ENCODE measurements around the gene KDM1A.
"Not testable (repeated sequence)": the region's sequence is repeated elsewhere in the genome, so short reads cannot be mapped to it uniquely, and the experiment has no call there.

The KDM1A gene

GRCh38 chr1:23019094-23019862 is at the start of gene KDM1A:
Gene KDM1A (plus strand): TSS chr1:23019468. CDS start chr1:23019597, 129 bp downstream.
- DNase-seq (ENCODE audit: insufficient read length, low spot score) (peak; percentile 84), FAIRE-seq (peak; percentile 89)

DNA sequence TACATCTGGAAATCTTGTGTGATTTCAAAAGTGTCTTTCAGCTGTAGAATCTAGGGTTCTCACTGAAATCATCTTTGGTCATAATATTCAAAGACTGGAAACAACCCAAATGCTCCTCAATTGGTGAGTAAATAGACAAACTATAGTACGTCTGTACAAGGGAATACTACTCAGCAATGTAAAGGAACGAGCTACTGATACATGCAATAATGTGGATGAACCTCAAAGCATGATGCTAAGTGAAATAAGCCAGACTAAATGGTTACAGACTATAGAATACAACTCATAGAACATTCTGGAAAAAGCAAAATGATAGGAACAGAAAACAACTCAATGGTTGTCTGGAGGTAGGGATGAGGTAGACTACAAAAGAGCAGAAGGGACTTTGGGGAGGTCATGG is 49.2 kb upstream of the KDM1A start:
- DNase-seq (ENCODE audit: insufficient read length, low spot score) = no peak
- FAIRE-seq = no peak

GRCh38 chr1:22971161-22971560 is 48.1 kb upstream of the KDM1A start:
- FAIRE-seq = no peak
- DNase-seq (ENCODE audit: insufficient read length, low spot score) = no peak

GRCh38 chr1:22971611-22972405 is 47.5 kb upstream of the KDM1A start:
- no peak for FAIRE-seq
- no peak for DNase-seq (ENCODE audit: insufficient read length, low spot score)

DNA sequence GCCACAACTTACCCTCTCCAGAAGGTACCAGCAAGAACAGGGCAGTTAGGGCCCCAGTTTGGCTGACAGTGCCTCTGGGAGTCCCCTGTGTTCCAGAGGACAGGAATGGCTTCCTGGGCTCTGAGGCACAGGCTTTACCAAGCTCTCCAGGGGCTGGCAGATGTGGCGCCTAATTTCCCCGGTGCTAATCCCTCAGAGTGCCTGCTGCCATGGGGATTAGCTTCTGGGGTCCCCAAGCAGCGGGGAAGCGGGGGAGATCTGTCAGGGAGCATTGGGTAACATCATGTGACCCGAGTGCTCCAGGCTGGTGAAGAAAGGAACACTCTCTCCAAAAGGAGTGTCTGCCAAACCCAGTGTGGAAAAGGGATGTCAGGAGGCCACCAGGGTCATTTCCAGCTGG is 46.5 kb upstream of the KDM1A start, which contains the start of gene LACTBL1:
LACTBL1 (minus strand) TSS at position 107 of the 400 bp plus-strand sequence. CDS start 550 bp downstream, outside the sequence.
- FAIRE-seq = no peak
- DNase-seq (ENCODE audit: insufficient read length, low spot score) = no peak

DNA sequence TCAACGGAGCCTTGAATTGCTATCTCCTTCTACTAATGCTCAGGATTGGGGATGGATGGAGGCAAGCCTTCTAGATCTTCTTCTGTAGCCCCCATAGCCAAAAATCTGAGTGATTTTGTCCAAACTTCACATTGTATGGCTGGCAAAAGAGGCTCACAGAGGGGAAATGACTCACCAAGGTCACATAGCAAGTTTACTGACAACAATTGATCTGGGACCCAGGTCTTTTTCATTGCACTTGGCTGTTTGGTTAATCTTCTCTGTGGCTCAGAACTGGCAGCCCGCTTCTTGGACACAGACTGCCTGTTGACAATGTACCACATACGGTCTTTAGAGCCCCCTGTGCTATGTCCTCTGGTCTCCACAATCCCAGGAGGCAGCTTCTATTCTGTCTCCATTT is 43.6 kb upstream of the KDM1A start:
- no peak for DNase-seq (ENCODE audit: insufficient read length, low spot score)
- no peak for FAIRE-seq

- FAIRE-seq (no peak), DNase-seq (ENCODE audit: insufficient read length, low spot score) (no peak)
Observed at GRCh38 chr1:22976127-22976460, 43.2 kb upstream of the KDM1A start.

DNA sequence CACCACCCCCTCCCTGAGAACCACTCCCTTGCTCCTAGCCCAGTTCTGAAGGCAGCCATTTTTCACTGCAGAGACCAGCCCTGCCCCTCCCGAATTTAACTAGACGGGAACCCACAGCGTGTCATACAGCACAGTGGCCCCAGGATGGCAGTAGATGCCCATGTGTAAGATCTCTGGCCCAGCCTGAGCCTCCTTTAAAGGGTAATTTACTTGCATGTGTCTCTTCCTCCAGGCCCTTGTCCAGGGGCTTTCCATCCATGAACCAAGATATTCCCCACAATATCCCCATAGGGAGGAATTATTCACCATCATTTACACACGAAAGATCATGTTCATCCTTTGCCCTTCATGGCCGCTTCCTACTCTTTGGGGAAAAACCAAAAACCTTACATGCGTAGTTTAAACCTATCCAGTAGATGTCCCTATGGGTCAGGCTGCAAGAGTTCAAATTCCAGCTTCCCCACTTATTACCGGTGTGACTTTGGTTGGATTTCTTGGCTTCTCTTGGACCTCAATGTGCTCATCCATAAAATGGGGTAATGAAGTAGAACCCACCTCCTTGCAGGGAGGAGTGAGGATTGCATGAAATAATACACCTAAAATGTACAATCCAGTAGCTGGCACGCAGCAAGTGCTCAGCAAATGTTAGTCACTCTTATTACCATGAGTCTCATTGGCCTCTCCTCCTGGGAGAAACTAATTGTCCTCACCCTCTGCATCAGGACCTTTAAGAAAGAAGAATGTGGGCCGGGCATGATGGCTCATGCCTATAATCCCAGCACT is 42.6 kb upstream of the KDM1A start:
- DNase-seq (ENCODE audit: insufficient read length, low spot score) (peak; percentile 56), FAIRE-seq (peak; percentile 88)

GRCh38 chr1:22978299-22978698 is 41.0 kb upstream of the KDM1A start:
- DNase-seq (ENCODE audit: insufficient read length, low spot score) = no peak

DNA sequence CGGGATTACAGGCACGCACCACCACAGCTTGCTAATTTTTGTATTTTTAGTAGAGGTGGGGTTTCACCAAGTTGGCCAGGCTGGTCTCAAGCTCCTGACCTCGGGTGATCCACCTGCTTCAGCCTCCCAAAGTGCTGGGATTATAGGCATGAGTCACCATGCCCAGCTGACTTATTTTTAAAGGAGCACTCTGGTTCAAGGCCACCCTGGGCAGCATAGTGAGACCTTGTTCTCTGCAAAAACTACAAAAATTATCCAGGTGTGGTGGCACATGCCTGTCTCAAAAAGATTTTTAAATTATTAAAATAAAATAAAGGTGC is 38.8 kb upstream of the KDM1A start:
- not testable (repeated sequence) for DNase-seq (ENCODE audit: insufficient read length, low spot score); FAIRE-seq

More at GRCh38 chr1:22978299-22978698, 41.0 kb upstream of the KDM1A start:
- FAIRE-seq = no peak

DNA sequence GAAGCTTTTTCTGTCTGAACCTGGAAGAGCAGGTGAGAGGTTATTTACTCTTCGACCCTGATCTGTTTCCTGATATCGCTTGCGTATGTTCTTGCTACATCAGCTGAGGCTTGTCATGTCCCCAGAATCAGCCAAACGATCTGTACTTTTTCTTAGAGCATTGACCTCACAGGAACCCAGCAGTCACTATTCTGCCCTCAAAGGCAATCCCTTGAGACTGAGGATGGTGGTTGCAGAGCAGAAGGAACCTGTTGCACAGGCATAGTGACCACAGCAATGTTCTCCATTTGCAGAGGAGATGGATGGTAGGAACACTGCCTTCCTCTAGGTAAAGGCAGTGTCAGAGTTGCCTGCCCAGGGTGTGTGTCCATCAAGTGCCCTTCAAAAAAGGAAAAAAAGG is 35.3 kb upstream of the KDM1A start:
- DNase-seq (ENCODE audit: insufficient read length, low spot score) (no peak), FAIRE-seq (no peak)

DNA sequence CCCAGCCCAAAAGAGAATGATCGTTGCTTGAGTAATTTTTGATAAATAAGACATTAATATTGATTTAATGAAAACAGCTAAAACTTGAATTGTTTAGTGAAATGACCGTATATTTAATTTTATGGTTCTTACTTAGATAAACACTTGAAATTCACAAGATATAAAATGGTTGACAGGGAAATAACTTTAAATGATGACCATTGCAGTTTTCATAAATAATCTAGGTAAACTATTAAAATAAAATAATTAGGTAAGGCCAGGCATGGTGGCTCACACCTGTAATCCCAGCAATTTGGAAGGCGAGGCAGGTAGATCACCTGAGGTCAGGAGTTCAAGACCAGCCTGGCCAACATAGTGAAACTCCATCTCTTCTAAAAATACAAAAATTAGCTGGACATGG is 26.9 kb upstream of the KDM1A start:
- FAIRE-seq; DNase-seq (ENCODE audit: insufficient read length, low spot score): not testable (repeated sequence)

- not testable (repeated sequence) for FAIRE-seq; DNase-seq (ENCODE audit: insufficient read length, low spot score)
Observed at GRCh38 chr1:22993220-22993795, 26.0 kb upstream of the KDM1A start.

DNA sequence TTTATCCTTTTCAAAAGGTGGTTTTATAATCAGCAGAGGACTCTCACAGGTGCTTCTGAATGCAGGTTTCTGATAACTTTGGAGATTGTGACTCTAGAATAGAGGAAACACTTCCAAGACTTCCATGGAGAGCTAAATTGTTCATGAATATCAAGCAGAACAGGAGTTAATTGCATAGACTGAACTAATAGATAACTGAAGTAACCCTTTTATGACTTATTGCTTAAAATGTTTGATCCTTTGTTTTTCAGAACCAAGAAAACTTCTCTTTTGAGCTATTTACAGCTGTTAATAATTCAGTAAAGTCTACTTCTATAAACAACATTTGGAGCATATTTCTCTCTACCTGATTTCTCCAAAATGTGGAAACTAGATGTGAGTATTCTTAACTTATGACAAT is 23.5 kb upstream of the KDM1A start:
- no peak for FAIRE-seq
- no peak for DNase-seq (ENCODE audit: insufficient read length, low spot score)

DNA sequence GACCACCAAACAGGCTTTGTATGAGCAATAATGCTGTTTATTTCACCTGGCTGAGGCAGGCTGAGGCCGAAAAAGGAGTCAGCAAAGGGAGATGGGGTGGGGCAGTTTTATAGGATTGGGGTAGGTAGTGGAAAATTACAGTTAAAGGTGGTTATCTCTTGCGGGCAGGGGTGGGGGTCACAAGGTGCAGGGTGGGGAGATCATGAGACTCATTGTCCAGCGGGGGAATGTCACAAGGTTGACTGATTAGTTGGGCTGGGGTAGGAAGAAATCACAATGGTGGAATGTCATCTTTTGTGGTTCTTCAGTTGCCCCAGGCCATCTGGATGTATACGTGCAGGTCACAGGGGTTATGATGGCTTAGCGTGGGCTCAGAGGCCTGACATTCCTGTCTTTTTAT is 21.7 kb upstream of the KDM1A start:
- not testable (repeated sequence) for FAIRE-seq; DNase-seq (ENCODE audit: insufficient read length, low spot score)

DNA sequence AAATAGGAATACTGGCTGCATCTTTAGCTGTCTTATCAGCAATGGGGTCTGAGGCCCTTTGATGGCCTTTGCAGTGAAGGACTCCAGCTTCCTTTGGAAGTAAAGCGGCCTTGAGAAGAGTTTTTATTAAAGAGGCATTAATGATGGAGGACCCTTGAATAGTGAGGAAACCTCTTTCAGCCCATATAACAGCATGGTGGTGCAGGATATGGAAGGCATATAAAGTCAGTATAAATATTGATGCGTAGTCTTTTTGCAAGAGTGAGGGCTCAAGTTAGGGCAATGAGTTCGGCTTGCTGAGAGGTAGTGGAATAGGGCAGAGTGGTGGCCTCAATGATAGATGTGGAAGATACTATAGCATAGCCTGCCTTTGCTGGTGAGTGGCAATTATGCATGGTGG is 19.1 kb upstream of the KDM1A start:
- not testable (repeated sequence) for DNase-seq (ENCODE audit: insufficient read length, low spot score); FAIRE-seq

- DNase-seq (ENCODE audit: insufficient read length, low spot score); FAIRE-seq: not testable (repeated sequence)
Observed at GRCh38 chr1:23002218-23002617, 17.1 kb upstream of the KDM1A start.

- FAIRE-seq = no peak
- DNase-seq (ENCODE audit: insufficient read length, low spot score) = no peak
Observed at GRCh38 chr1:23004112-23004511, 15.2 kb upstream of the KDM1A start.

DNA sequence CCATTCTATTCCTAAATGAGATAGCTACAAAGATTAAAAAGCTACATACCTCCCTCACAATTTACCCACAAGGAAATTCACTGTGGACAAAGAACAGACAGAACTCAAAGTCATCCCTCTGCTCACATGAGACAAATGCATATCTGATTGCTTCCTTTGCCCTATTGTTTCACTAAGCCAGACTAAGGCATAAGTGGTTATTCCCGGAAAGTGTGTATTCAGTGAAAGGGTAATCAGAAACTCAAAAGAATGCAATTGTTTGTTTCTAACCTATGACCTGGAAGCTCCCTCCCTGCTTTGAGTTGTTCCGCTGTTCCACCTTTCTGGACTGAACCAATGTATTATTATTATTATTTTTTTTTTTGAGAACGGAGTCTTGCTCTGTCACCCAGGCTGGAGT is 14.5 kb upstream of the KDM1A start:
- DNase-seq (ENCODE audit: insufficient read length, low spot score); FAIRE-seq: not testable (repeated sequence)

- FAIRE-seq (no peak), DNase-seq (ENCODE audit: insufficient read length, low spot score) (no peak)
Observed at GRCh38 chr1:23007106-23007505, 12.2 kb upstream of the KDM1A start.

- DNase-seq (ENCODE audit: insufficient read length, low spot score) (no peak), FAIRE-seq (no peak)
Observed at GRCh38 chr1:23008901-23009300, 10.4 kb upstream of the KDM1A start.
